HG02884 (cell line): ENCODE measurements around the gene CFAP210.
"Not testable (repeated sequence)": the region's sequence is repeated elsewhere in the genome, so short reads cannot be mapped to it uniquely, and the experiment has no call there.

ENCODE experiments used
- ATAC-seq: cut with Tn5 transposase; IDR thresholded peaks from one replicate; pipeline ENCODE4 v1.9.1; 2021; ENCODE audit warnings: mild to moderate bottlenecking, moderate library complexity; ENCODE audit not compliant: unreplicated experiment

Gene CFAP210

DNA sequence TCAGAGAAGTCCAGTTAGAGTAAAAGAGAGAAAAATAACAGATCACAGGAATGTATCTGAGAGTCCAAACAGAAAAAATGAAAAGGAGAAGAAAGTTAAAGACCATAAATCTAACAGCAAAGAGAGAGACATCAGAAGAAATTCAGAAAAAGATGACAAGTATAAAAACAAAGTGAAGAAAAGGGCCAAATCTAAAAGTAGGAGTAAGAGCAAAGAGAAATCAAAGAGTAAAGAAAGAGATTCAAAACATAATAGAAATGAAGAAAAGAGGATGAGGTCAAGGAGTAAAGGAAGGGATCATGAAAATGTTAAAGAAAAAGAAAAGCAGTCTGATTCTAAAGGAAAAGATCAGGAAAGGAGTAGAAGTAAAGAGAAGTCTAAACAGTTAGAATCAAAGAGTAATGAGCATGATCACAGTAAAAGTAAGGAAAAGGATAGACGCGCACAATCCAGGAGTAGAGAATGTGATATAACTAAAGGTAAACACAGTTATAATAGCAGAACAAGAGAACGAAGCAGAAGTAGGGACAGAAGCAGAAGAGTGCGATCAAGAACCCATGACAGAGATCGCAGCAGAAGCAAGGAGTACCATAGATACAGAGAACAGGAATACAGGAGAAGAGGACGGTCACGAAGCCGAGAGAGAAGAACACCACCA lies 57.6 kb downstream of the CFAP210 start:
- no peak for ATAC-seq

DNA sequence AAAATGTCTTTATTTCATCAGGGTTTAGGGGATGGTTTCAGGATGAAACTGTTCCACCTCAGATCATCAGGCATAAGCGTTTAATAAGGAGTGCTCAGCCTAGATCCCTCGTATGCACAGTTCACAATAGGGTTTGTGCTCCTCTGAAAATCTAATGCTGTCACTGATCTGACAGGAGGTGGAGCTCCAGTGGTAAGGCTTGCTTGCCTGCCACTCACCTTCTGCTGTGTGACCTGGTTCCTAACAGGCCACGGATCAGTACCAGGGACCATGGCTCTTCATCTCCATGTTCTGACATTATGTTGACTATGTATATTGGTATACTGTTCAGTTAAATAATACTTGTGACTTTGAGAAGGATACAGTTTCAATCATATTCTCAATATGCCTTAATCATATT lies 68.4 kb downstream of the CFAP210 start:
- ATAC-seq: no peak

DNA sequence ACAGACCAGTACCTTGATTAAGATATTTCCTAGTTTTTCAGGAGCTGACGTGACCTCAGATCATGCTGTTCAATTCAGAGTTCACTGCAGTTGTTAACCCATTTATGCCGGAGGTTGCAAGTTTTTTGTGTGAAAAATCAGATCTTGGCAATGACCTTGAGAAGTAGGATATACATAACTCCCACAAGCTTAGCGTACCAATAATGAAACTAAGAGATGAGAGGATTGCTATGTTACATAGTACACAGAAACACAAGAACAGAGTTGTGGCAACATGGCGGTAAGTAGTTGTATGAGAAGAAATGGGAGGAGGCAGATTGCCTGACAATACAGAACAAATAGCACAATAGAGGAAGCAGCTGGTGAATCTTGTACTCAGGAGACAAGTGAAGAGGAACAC lies 71.0 kb downstream of the CFAP210 start:
- no peak for ATAC-seq

DNA sequence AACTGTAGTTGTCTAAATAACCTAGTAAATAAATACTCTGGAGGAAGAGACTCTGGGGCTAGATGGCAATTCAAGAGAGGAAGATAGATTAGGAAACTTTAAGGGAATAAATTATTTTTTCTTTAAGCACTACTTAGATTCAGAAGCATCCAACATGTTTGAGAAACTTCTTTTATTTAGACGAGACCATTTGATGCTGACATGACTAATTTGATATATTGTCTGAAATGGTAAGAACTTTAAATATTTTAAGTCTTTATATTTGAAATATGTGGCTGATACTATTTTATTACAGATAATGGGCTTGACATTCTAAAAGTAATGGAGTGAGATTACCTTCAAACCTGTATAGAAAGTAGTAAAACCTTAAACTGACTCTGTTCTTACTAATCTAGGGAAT lies 73.7 kb downstream of the CFAP210 start:
- ATAC-seq: no peak

DNA sequence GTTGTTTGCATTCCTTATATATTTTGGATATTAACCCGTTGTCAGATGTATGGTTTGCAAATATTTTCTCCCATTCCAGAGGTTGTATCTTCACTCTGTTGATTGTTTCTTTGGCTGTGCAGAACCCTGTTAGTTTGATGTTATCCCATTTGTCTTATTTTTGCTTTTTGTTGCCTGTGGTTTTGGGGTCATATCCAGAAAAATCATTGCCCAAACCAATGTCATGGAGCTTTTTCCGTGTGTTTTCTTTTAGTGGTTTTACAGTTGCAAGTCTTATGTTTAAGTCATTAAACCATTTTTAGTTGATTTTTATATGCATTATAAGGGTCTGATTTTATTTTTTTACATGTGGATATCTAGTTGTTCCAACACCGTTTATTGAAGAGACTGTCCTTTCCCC lies 74.3 kb downstream of the CFAP210 start:
- no peak for ATAC-seq

DNA sequence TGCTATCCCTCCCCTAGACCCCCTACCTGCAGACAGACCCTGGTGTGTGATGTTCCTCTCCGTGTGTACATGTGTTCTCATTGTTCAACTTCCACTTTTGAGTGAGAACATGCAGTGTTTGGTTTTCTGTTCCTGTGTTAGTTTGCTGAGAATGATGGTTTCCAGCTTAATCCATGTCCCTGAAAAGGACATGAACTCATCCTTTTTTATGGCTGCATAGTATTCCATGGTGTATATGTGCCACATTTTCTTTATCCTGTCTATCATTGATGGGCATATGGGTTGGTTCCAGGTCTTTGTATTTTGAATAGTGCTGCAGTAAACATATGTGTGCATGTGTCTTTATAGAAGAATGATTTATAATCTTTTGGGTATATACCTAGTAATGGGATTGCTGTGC lies 78.2 kb downstream of the CFAP210 start:
- not testable (repeated sequence) for ATAC-seq

DNA sequence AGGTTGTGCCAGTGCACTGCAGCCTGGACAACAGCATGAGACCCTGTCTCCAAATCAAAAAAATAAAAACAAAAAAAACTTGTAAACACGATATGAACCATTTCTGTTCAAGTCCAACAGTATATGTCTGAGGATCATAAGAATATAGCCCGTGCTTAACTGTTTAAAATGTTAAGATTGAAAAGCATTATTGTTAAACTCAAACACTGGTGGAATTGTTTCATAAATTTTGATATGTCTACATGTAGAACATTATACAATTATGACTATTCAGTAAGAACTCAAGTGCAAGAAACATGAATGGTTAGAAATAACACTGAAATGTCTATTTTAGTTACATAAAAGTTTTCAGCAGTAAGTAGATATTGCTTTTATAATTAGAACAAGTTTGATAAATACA lies 80.3 kb downstream of the CFAP210 start:
- no peak for ATAC-seq

DNA sequence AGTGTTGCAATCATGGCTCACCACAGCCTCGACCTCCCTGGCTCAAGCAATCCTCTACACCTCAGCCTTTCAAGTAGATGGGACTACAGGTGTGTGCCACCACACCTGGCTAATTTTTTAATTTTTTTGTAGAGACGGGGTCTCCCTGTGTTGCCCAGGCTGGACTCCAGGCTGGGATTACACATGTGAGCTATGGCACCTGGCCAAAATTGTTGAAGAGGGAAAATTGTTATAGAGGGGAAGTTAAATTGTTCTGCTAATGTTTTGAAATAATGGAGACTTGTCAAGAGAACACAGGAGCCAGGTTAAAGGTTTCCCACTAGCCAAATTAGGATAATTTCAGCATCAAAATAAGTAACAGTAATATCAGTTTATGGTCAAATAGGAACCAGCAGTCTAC lies 84.9 kb downstream of the CFAP210 start:
- no peak for ATAC-seq

DNA sequence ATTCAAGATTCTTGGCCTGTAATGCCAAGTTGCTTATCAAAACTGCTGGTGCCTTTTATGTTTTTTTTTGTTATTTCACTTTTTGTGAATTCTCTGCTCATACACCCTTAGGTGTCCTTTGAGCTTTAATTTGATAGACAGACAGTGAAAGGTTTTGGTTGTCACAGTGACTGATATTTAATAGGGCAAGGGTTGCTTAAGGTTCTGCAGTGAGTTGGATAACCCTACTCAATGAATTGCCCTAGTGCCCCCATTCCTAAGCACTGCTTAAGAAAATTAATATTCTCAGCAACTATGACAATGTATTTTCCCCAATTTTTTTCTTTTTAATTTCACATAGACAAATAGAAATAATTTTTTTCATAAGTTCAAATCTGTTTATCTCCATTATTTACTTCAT lies 94.6 kb downstream of the CFAP210 start:
- no peak for ATAC-seq

DNA sequence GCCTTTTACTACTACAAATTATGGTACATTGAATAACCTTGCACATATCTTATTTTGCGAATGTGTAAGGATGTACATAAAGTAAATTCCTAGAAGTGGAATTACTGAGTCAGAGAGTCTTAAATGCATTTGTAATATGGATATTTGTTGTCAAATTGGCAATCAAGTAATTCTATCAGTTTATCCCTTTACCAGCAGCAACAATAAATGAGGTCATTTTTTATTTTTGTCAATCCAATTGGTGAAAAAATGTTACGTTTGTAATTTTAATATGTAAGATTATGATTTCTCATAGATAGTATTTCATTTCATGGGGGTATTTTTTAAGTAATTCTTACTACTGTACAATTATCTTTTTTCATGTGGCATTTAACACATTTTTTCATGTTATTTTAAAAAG lies 95.2 kb downstream of the CFAP210 start:
- no peak for ATAC-seq

DNA sequence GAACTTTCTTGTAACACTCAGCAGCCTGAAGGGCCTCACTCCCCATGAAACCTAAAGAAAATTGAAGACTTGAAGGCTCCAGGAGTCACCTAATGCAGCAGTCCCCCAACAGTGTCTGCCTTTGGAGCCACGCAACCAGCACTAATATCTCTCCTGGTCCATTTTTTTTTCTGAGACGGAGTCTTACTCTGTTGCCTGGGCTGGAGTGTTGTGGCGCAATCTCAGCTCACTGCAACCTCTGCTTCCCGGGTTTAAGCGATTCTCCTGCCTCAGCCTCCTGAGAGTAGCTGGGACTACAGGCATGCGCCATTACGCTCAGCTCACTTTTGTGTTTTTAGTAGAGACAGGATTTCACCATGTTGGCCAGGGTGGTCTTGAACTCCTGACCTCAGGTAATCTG lies 97.7 kb downstream of the CFAP210 start:
- ATAC-seq: not testable (repeated sequence)
